H1 (cell line): Measurements from ENCODE around the gene KLHDC8A. TPM values are rescaled to one million over a fixed set of nuclear protein-coding genes. Genes with fewer than 3 reads are reported as not detected.

Experiments used
- CTCF ChIA-PET: fragments of 300-600 bp; sonication (Branson Sonifier 250); formaldehyde crosslinking; loops from one replicate; lab custom pipeline; 2021; ENCODE audit not compliant: partially characterized antibody; lab: Charles Lee
- POLR2A ChIA-PET: fragments of 300-600 bp; sonication (Branson Sonifier 250); formaldehyde crosslinking; loops from one replicate; lab custom pipeline; 2021; ENCODE audit warnings: inconsistent platforms; ENCODE audit not compliant: partially characterized antibody; lab: Charles Lee
- DNase-seq, 2 experiments: peaks; one replicate each; pipeline versions ENCODE4 v3.0.0 to v3.0.0-alpha.2; 2010 to 2022; ENCODE audit warnings: low spot score in 2 of 2, low read depth in 1 of 2, mixed read lengths in 1 of 2
- FAIRE-seq: peaks from 2 replicates; lab custom pipeline; 2011; peaks lifted over from hg19 to GRCh38; lab: Jason Lieb, UNC
- H2AFZ ChIP-seq: 2 replicates; pipeline ENCODE4 v1.8.1; 2012; ENCODE audit warnings: low read length, inconsistent platforms
- H2AK5ac ChIP-seq: 2 replicates; pipeline ENCODE4 v1.6.1; 2013; ENCODE audit warnings: low read depth, low read length
- H2BK120ac ChIP-seq: replicated peaks from 2 replicates; pipeline ENCODE3; 2013; ENCODE audit warnings: low read depth, low read length, inconsistent platforms
- H2BK12ac ChIP-seq: 2 replicates; pipeline ENCODE4 v1.6.1; 2013; ENCODE audit warnings: low read depth, low read length
- H2BK15ac ChIP-seq: 2 replicates; pipeline ENCODE4 v1.6.1; 2013; ENCODE audit warnings: low read length
- H2BK20ac ChIP-seq: 2 replicates; pipeline ENCODE4 v1.6.1; 2013; ENCODE audit warnings: low read length
- H2BK5ac ChIP-seq: 2 replicates; pipeline ENCODE4 v1.6.1; 2013; ENCODE audit warnings: low read depth, low read length
- H3K14ac ChIP-seq: 2 replicates; pipeline ENCODE4 v1.6.1; 2013; ENCODE audit warnings: inconsistent platforms; ENCODE audit not compliant: insufficient read length
- H3K18ac ChIP-seq: 2 replicates; pipeline ENCODE4 v1.6.1; 2013; ENCODE audit warnings: low read length; ENCODE audit errors: extremely low read depth
- H3K23ac ChIP-seq: 2 replicates; pipeline ENCODE4 v1.6.1; 2013; ENCODE audit warnings: inconsistent platforms; ENCODE audit not compliant: insufficient read length
- H3K23me2 ChIP-seq: 2 replicates; pipeline ENCODE4 v1.6.1; 2013; ENCODE audit warnings: low read depth, low read length
- H3K27ac ChIP-seq: 2 replicates; pipeline ENCODE4 v1.6.1; 2011; ENCODE audit warnings: low read depth, low read length, inconsistent platforms
- H3K27me3 ChIP-seq, 4 experiments: replicated peaks in 1 of 4; 1 replicate in 1 of 4; 2 replicates in 3 of 4; pipeline versions ENCODE4 v1.6.1 to v1.8.1; 2011 to 2013; ENCODE audit warnings: low read length in 3 of 4, mild to moderate bottlenecking in 3 of 4, inconsistent platforms in 2 of 4, mixed read lengths in 2 of 4, moderate library complexity in 1 of 4; ENCODE audit not compliant: control insufficient read depth in 3 of 4, insufficient read depth in 3 of 4; ENCODE audit errors: extremely low read depth in 1 of 4
- H3K36me3 ChIP-seq, 4 experiments: 2 replicates each; pipeline versions ENCODE4 v1.6.1 to v1.8.1; 2011 to 2013; ENCODE audit warnings: mild to moderate bottlenecking in 4 of 4, low read length in 3 of 4, moderate library complexity in 2 of 4, control low read depth in 1 of 4, inconsistent platforms in 1 of 4; ENCODE audit not compliant: insufficient read depth in 4 of 4, control insufficient read depth in 2 of 4
- H3K4ac ChIP-seq: replicated peaks from 2 replicates; pipeline ENCODE3; 2013; ENCODE audit warnings: low read length, low read depth, mixed read lengths, inconsistent platforms; ENCODE audit not compliant: insufficient read length
- H3K4me1 ChIP-seq, 4 experiments: replicated peaks in 1 of 4; 1 replicate in 1 of 4; 2 replicates in 3 of 4; pipeline versions ENCODE4 v1.6.1 to v1.8.1; 2011 to 2013; ENCODE audit warnings: low read length in 3 of 4, inconsistent platforms in 2 of 4, mixed read lengths in 1 of 4; ENCODE audit not compliant: insufficient read depth in 4 of 4, control insufficient read depth in 3 of 4
- H3K4me2 ChIP-seq, 2 experiments: 2 replicates each; pipeline versions ENCODE4 v1.6.1 to v1.8.1; 2011 to 2013; ENCODE audit warnings: low read depth in 2 of 2, low read length in 2 of 2, control low read depth in 1 of 2, inconsistent platforms in 1 of 2, mild to moderate bottlenecking in 1 of 2; ENCODE audit not compliant: insufficient read depth in 1 of 2
- H3K4me3 ChIP-seq, 4 experiments: fragments of 200-600, 300-600 bp in 1 of 4; sonication (generic), shearing (Covaris generic), sonication (Bioruptor Twin) in 1 of 4; 2 replicates each; pipeline versions ENCODE4 v1.5.1 to v1.8.1; 2011 to 2016; ENCODE audit warnings: low read length in 4 of 4, low read depth in 3 of 4, control low read depth in 2 of 4, inconsistent platforms in 2 of 4, mild to moderate bottlenecking in 2 of 4, mixed read lengths in 1 of 4, moderate library complexity in 1 of 4; ENCODE audit not compliant: insufficient read depth in 2 of 4; ENCODE audit errors: extremely low read depth in 1 of 4
- H3K56ac ChIP-seq: replicated peaks from 2 replicates; pipeline ENCODE3; 2013; ENCODE audit warnings: low read depth, mild to moderate bottlenecking, mixed read lengths, low read length, inconsistent platforms; ENCODE audit not compliant: insufficient read length
- H3K79me1 ChIP-seq: 2 replicates; pipeline ENCODE4 v1.6.1; 2013; ENCODE audit warnings: low read depth, low read length, control low read depth
- H3K79me2 ChIP-seq, 2 experiments: 2 replicates each; pipeline versions ENCODE4 v1.6.1 to v1.8.1; 2012 to 2013; ENCODE audit warnings: low read length in 2 of 2, mild to moderate bottlenecking in 2 of 2, inconsistent platforms in 1 of 2; ENCODE audit not compliant: insufficient read depth in 2 of 2, control insufficient read depth in 1 of 2
- H3K9ac ChIP-seq, 4 experiments: replicated peaks in 1 of 4; 1 replicate in 1 of 4; 2 replicates in 3 of 4; pipeline versions ENCODE4 v1.6.1 to v1.8.1; 2011 to 2013; ENCODE audit warnings: low read depth in 3 of 4, low read length in 3 of 4, control low read depth in 2 of 4, mild to moderate bottlenecking in 2 of 4, moderate library complexity in 2 of 4, inconsistent platforms in 1 of 4; ENCODE audit errors: extremely low read depth in 1 of 4
- H3K9me3 ChIP-seq, 2 experiments: 2 replicates each; pipeline versions ENCODE4 v1.6.1 to v1.8.1; 2012 to 2013; ENCODE audit warnings: mild to moderate bottlenecking in 2 of 2, moderate library complexity in 2 of 2, control low read depth in 1 of 2, inconsistent platforms in 1 of 2, low read depth in 1 of 2, low read length in 1 of 2, mixed read lengths in 1 of 2; ENCODE audit not compliant: insufficient read depth in 2 of 2
- H4K20me1 ChIP-seq, 2 experiments: replicated peaks in 1 of 2; 2 replicates each; pipeline versions ENCODE3 to v1.8.1; 2011 to 2013; ENCODE audit warnings: inconsistent platforms in 2 of 2, low read length in 2 of 2, mild to moderate bottlenecking in 1 of 2; ENCODE audit not compliant: insufficient read depth in 2 of 2, control insufficient read depth in 1 of 2
- H4K5ac ChIP-seq: 2 replicates; pipeline ENCODE4 v1.6.1; 2013; ENCODE audit warnings: low read length, low read depth, mixed read lengths, inconsistent platforms; ENCODE audit not compliant: insufficient read length
- H4K8ac ChIP-seq: 2 replicates; pipeline ENCODE4 v1.8.0; 2013; ENCODE audit warnings: mild to moderate bottlenecking, moderate library complexity, low read length, inconsistent platforms; ENCODE audit not compliant: insufficient read depth; ENCODE audit errors: extremely low read depth
- H4K91ac ChIP-seq: replicated peaks from 2 replicates; pipeline ENCODE3; 2013; ENCODE audit warnings: low read length, mixed read lengths, inconsistent platforms; ENCODE audit not compliant: insufficient read length
- GABPA ChIP-seq: IDR thresholded peaks from 2 replicates; pipeline ENCODE4 v1.6.1; 2011; ENCODE audit warnings: mild to moderate bottlenecking, low read length, moderate library complexity, borderline replicate concordance; ENCODE audit not compliant: insufficient read depth
- GTF2F1 ChIP-seq: IDR thresholded peaks from 2 replicates; pipeline ENCODE4 v1.6.1; 2012; ENCODE audit warnings: low read depth, low read length, improper control_type of control experiment, borderline replicate concordance
- HDAC2 ChIP-seq, 2 experiments: fragments of 300-600 bp in 1 of 2; sonication (generic) in 1 of 2; IDR thresholded peaks; 2 replicates each; pipeline ENCODE4 v1.6.1; 2011 to 2012; ENCODE audit warnings: low read depth in 2 of 2, low read length in 2 of 2, mild to moderate bottlenecking in 2 of 2, moderate library complexity in 2 of 2, borderline replicate concordance in 1 of 2, inconsistent platforms in 1 of 2
- KDM1A ChIP-seq: fragments of 200-600, 300-600 bp; sonication (generic); IDR thresholded peaks from 2 replicates; pipeline ENCODE4 v1.7.1; 2016; ENCODE audit warnings: mild to moderate bottlenecking, low read length, borderline replicate concordance
- KDM4A ChIP-seq: IDR thresholded peaks from one replicate; pipeline ENCODE4 v1.7.1; 2012; ENCODE audit warnings: low read depth, mild to moderate bottlenecking, moderate library complexity, low read length, inconsistent platforms; ENCODE audit not compliant: severe bottlenecking
- NRF1 ChIP-seq: IDR thresholded peaks from 2 replicates; pipeline ENCODE4 v1.6.1; 2011; ENCODE audit warnings: mild to moderate bottlenecking, low read depth, low read length, improper control_type of control experiment
- SIN3A ChIP-seq, 2 experiments: IDR thresholded peaks in 1 of 2; conservative IDR thresholded peaks in 1 of 2; 2 replicates each; pipeline ENCODE4 v1.6.1; 2011 to 2012; ENCODE audit warnings: low read length in 2 of 2, improper control_type of control experiment in 1 of 2, low read depth in 1 of 2, mild to moderate bottlenecking in 1 of 2
- TAF7 ChIP-seq: optimal IDR thresholded peaks from 2 replicates; pipeline ENCODE3; 2011; ENCODE audit warnings: low read depth, mild to moderate bottlenecking, inconsistent platforms, low read length, moderate library complexity, borderline replicate concordance
- ZNF274 ChIP-seq: IDR thresholded peaks from 2 replicates; pipeline ENCODE4 v1.7.0; 2012; ENCODE audit warnings: low read length, borderline replicate concordance; ENCODE audit errors: extremely low read depth
- WGBS, 2 experiments: shearing (Covaris generic) in 1 of 2; methylation state at CpG; one replicate each; pipeline versions ENCODE4 v1.1.6 to v1.1.7; 2013 to 2015; ENCODE audit warnings: low lambda C conversion rate in 2 of 2, mixed read lengths in 2 of 2, inconsistent platforms in 1 of 2, low coverage in 1 of 2, missing lambda C conversion rate in 1 of 2; ENCODE audit not compliant: insufficient replicate concordance in 2 of 2, insufficient coverage in 1 of 2, insufficient read length in 1 of 2; ENCODE audit errors: extremely low coverage in 1 of 2, missing lambda C conversion rate in 1 of 2; 5-methylcytosine and 5-hydroxymethylcytosine counted together
- polyA plus RNA-seq, 7 experiments: library from polyadenylated mRNA; depleted of rRNA in 3 of 7; stranded (reverse) in 5 of 7; unstranded in 2 of 7; fragments of >200 nt in 5 of 7; fragments of 200-250 nt in 2 of 7; gene quantifications; 1 replicate in 5 of 7; 2 replicates in 1 of 7; 4 replicates in 1 of 7; pipeline versions ENCODE4 v1.2.1 to v1.2.3, GENCODE V29; 2011 to 2013; ENCODE audit warnings: missing spikeins in 2 of 7, mixed read lengths in 2 of 7
- total RNA-seq: library from RNA; stranded (reverse); fragmentation: NEBNext Ultra II Directional; extraction: Animal tissue kit (Norgen Biotek cat#: 25700); gene quantifications from 2 replicates; pipeline ENCODE4 v1.2.1, GENCODE V29; 2021
- TF ChIP-seq, protein P1 (sequence below): IDR thresholded peaks from 2 replicates; pipeline ENCODE4 v1.6.1; 2012; ENCODE audit warnings: inconsistent platforms
- TF ChIP-seq, protein P2 (sequence below): IDR thresholded peaks from 2 replicates; pipeline ENCODE4 v1.6.1; 2012; ENCODE audit warnings: low read length, inconsistent platforms

The KLHDC8A gene
- total and polyA plus RNA-seq, 2 of the 8 experiments (the other 6 are each of a cell fraction or from before 2014, with no cell fraction given): 1.9 to 3.4 TPM

DNA sequence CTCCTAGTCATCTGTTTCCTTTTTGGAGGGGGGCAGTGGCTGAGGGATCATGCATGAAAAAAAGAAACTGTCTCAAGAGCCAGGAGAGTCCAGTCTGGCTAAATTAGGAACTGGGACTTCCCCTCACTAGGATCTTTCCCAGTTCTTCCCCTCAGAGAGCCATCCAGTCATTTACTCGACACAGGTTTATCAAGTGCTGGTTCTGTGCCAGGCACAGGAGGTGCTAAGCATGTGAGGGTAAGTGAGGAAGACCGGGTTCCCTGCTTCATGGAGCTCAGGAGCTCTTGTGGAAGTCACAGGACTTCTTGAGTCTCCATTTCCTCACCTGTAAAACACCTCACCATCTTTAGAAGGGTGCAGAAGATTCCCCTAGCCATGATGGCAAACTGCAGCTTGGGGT, 26.6 kb downstream of the KLHDC8A start:
- Histone ChIP-seq H2BK120ac (no peak overlapping the region), H3K36me3 (no peaks in the 10 kb centered on the region), H2BK15ac (no peak overlapping the region), H3K4me3 (no peak overlapping the region), H3K9ac (no peak overlapping the region), H4K5ac (no peak overlapping the region), H3K79me2 (no peaks in the 10 kb centered on the region), H4K91ac (no peak overlapping the region), H2AFZ (no peak overlapping the region), H3K27me3 (no peaks in the 10 kb centered on the region), H3K4me2 (no peak overlapping the region), H4K20me1 (no peaks in the 10 kb centered on the region), H2AK5ac (peak overlapping the region; percentile 71; the same call in 1 of the 2 replicates), H3K14ac (no peak overlapping the region), H3K79me1 (no peaks in the 10 kb centered on the region), H4K8ac (no peak overlapping the region), H2BK12ac (no peak overlapping the region), H2BK20ac (no peak overlapping the region), H3K18ac (no peak overlapping the region), H3K4me1 (peaks cover 2 to 7% (median 2%) of the 10 kb centered on the region in 4 experiments), H3K27ac (no peak overlapping the region), H3K23me2 (peaks cover 2% of the 10 kb centered on the region; the same call in 1 of the 2 replicates), H2BK5ac (no peak overlapping the region), H3K9me3 (no peaks in the 10 kb centered on the region), H3K23ac (no peak overlapping the region), H3K56ac (no peak overlapping the region), H3K4ac (no peak overlapping the region)
- 90% methylated on average over 2 of the region's 2 CpGs; no CpG with 5 or more reads in 1 of the 2 experiments for WGBS, 2 experiments
- DNase-seq (no peak), FAIRE-seq (no peak)
- POLR2A ChIA-PET: interaction anchor here (0.6 to 7.9 kb wide), 6 partner anchors 9 to 57 kb away, joined by 3 to 85 read pairs (median 4); no protein-coding TSS in a partner anchor
- CTCF ChIA-PET: interaction anchor here (1.3 to 67.1 kb wide), 9 partner anchors 9 to 166 kb away, joined by 3 to 2424 read pairs (median 8); no protein-coding TSS in a partner anchor
- TF ChIP-seq HDAC2 (IDR thresholded peaks at IDR 0.05; ENCODE audit: borderline replicate concordance in 1 of 2, low read depth in 2 of 2, low read length in 2 of 2) (no peak), NRF1 (no peak), TAF7 (no peak), KDM1A (no peak), SIN3A (conservative IDR thresholded peaks at IDR 0.05 in 1 of 2, IDR thresholded peaks at IDR 0.05 in 1 of 2; ENCODE audit: low read depth in 1 of 2, low read length in 2 of 2) (no peak), ZNF274 (no peak), GTF2F1 (no peak), GABPA (no peak), KDM4A (no peak)
- TF ChIP-seq, protein P1, sequence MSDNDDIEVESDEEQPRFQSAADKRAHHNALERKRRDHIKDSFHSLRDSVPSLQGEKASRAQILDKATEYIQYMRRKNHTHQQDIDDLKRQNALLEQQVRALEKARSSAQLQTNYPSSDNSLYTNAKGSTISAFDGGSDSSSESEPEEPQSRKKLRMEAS: no peak
- TF ChIP-seq, protein P2, sequence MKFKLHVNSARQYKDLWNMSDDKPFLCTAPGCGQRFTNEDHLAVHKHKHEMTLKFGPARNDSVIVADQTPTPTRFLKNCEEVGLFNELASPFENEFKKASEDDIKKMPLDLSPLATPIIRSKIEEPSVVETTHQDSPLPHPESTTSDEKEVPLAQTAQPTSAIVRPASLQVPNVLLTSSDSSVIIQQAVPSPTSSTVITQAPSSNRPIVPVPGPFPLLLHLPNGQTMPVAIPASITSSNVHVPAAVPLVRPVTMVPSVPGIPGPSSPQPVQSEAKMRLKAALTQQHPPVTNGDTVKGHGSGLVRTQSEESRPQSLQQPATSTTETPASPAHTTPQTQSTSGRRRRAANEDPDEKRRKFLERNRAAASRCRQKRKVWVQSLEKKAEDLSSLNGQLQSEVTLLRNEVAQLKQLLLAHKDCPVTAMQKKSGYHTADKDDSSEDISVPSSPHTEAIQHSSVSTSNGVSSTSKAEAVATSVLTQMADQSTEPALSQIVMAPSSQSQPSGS: no peak
